Left lung (tissue), 10 donors: Measurements from ENCODE around the gene SLC25A18. TPM values are rescaled to one million over a fixed set of nuclear protein-coding genes. Genes with fewer than 3 reads are reported as not detected.
A peak's percentile ranks its signal among the peaks of the same experiment; 100 is the strongest.
"Not testable (repeated sequence)": the region's sequence is repeated elsewhere in the genome, so short reads cannot be mapped to it uniquely, and the experiment has no call there.

Experiments used
- ATAC-seq: fragments of 200-7000 bp; cut with Tn5 transposase; one replicate; pipeline ENCODE4 v1.9.1; 2020; ENCODE audit warnings: moderate library complexity
- DNase-seq, 4 donors: peaks; one replicate each; pipeline ENCODE4 v3.0.0-alpha.2; 2013 to 2020
- H3K27ac ChIP-seq, 2 donors: fragments of 200-600 bp; sonication (generic) in 1 of 2; one replicate each; pipeline versions ENCODE4 v1.5.0 to v1.8.0; 2020 to 2021
- H3K27me3 ChIP-seq, 2 donors: fragments of 200-600 bp; sonication (generic) in 1 of 2; one replicate each; pipeline versions ENCODE4 v1.5.0 to v1.8.0; 2020 to 2021
- H3K36me3 ChIP-seq, 2 donors: fragments of 200-600 bp; sonication (generic) in 1 of 2; one replicate each; pipeline versions ENCODE4 v1.5.0 to v1.8.0; 2020 to 2021
- H3K4me1 ChIP-seq, 2 donors: fragments of 200-600 bp; one replicate each; pipeline ENCODE4 v1.8.0; 2021
- H3K4me3 ChIP-seq, 2 donors: fragments of 200-600 bp; sonication (generic) in 1 of 2; one replicate each; pipeline versions ENCODE4 v1.5.0 to v1.8.0; 2020 to 2021; ENCODE audit warnings: mild to moderate bottlenecking in 1 of 2
- H3K9me3 ChIP-seq, 2 donors: fragments of 200-600 bp; sonication (generic) in 1 of 2; one replicate each; pipeline versions ENCODE4 v1.5.0 to v1.8.0; 2020 to 2021
- intact Hi-C, 2 donors: fragments of 100-400 bp; cut with DNase I; formaldehyde crosslinking; loops; one replicate each; pipeline versions ENCODE4 v1.11.2 to v1.14.2; 2022
- polyA plus RNA-seq, 6 donors: library from polyadenylated mRNA; unstranded; fragments of 120-200 nt; gene quantifications; one replicate each; pipeline ENCODE4 v1.2.1, GENCODE V29; 2013; ENCODE audit not compliant: insufficient read length in 6 of 6
- total RNA-seq, 2 donors: library from RNA; stranded (reverse); fragmentation: NEBNext Ultra II Directional; extraction: Animal tissue kit (Norgen Biotek cat#: 25700); gene quantifications; one replicate each; pipeline ENCODE4 v1.2.1, GENCODE V29; 2021
- TF ChIP-seq, protein P1 (sequence below), 2 donors: fragments of 200-600 bp; sonication (generic) in 1 of 2; IDR thresholded peaks; one replicate each; pipeline versions ENCODE4 v1.5.0 to v1.8.0; 2021; ENCODE audit warnings: antibody characterized with exemption in 2 of 2
- donor health status: DM: no; HTN: yes; CAD: no.
- donor health status: DM: no; HTN: no; CAD: no.

SLC25A18 gene
- total and polyA plus RNA-seq, 8 donors: 0.26 to 0.56 (median 0.40) TPM

DNA sequence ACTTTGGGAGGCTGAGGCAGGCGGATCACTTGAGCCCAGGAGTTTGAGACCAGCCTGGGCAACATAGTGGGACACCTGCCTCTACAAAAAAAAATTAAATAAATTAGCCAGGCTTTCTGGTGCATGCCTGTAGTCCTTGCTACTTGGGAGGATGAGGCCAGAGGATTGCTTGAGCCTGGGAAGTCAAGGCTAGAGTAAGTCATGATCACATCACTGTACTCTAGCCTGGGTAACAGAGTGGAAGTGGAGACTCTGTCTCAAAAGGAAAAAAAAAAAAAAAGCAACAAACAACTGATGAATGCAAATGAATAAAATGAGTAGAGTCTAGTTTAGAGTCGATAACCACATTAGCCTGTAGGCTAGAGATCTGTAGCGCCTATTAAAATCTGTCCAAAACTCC is 71.4 kb downstream of the SLC25A18 start:
- no peaks in the 10 kb centered on the region for H3K9me3 ChIP-seq
- no peaks in the 10 kb centered on the region for H3K27me3 ChIP-seq
- no peaks in the 10 kb centered on the region for H3K36me3 ChIP-seq
- intact Hi-C loops: no loop called here
- ATAC-seq: no peak
- no peak for DNase-seq
- peaks cover 0 to 24% of the 10 kb centered on the region in 2 donors for H3K4me1 ChIP-seq
- TF ChIP-seq, protein P1, sequence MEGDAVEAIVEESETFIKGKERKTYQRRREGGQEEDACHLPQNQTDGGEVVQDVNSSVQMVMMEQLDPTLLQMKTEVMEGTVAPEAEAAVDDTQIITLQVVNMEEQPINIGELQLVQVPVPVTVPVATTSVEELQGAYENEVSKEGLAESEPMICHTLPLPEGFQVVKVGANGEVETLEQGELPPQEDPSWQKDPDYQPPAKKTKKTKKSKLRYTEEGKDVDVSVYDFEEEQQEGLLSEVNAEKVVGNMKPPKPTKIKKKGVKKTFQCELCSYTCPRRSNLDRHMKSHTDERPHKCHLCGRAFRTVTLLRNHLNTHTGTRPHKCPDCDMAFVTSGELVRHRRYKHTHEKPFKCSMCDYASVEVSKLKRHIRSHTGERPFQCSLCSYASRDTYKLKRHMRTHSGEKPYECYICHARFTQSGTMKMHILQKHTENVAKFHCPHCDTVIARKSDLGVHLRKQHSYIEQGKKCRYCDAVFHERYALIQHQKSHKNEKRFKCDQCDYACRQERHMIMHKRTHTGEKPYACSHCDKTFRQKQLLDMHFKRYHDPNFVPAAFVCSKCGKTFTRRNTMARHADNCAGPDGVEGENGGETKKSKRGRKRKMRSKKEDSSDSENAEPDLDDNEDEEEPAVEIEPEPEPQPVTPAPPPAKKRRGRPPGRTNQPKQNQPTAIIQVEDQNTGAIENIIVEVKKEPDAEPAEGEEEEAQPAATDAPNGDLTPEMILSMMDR (IDR thresholded peaks at IDR 0.05): no peak
- no peak overlapping the region for H3K27ac ChIP-seq
- no peak overlapping the region for H3K4me3 ChIP-seq

DNA sequence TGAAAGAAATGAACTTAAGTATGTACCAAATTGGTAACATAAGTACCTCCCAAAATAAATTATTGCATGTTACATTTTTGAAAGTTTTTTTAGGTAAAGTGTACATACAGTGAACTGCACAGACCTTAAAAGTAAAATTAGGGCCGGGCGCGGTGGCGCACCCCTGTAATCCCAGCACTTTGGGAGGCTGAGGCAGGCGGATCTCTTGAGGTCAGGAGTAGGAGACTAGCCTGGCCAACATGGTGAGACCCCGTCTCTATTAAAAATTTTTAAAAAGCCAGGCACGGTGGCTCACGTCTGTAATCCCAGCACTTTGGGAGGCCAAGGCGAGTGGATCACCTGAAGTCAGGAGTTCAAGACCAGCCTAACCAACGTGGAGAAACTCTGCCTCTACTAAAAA is 73.6 kb downstream of the SLC25A18 start:
- peaks cover 4 to 39% of the 10 kb centered on the region in 2 donors for H3K4me1 ChIP-seq
- H3K9me3 ChIP-seq, H3K27ac ChIP-seq, DNase-seq, H3K4me3 ChIP-seq, ATAC-seq, intact Hi-C loops, H3K27me3 ChIP-seq, H3K36me3 ChIP-seq: not testable (repeated sequence)

DNA sequence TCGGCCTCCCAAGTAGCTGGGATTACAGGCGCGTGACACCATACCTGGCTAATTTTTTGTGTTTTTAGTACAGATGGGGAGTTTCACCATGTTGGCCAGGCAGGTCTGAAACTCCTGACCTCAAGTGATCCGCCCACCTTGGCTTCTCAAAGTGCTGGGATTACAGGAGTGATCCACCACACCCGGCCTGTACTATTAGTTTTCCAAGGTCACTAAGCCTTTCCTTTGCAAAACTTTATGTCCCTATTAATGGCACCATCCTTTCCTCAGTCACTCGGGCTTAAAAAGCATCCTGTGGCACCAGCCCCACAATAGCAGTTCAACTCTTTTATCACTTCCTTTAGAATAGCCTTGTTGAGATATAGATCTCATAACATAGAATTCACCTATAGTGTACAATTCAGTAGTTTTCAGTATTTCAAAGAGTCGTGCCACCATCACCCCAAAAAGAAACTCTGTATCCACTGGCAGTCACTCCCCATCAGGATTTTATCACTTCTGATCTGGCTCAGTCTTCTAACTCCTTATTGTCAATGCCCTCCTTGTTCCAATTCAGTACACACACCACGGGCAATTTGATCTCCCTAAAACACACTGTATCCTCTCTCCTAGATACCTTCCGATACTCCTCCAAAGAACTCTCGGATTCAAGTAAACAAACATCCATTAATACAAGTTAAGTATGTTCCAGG is 74.3 kb downstream of the SLC25A18 start:
- Histone ChIP-seq H3K4me3 (peak overlapping the region; percentile 66 to 82), H3K36me3 (no peaks in the 10 kb centered on the region), H3K27me3 (no peaks in the 10 kb centered on the region), H3K9me3 (no peaks in the 10 kb centered on the region), H3K4me1 (peaks cover 4 to 43% of the 10 kb centered on the region in 2 donors), H3K27ac (peak overlapping the region; percentile 99)
- no peak for DNase-seq
- TF ChIP-seq, protein P1 (IDR thresholded peaks at IDR 0.05): no peak
- no peak for ATAC-seq
- intact Hi-C loops: no loop called here

- Histone ChIP-seq H3K4me1 (peaks cover 4 to 48% of the 10 kb centered on the region in 2 donors), H3K9me3 (no peaks in the 10 kb centered on the region), H3K27me3 (no peaks in the 10 kb centered on the region), H3K4me3 (peak overlapping the region; percentile 66 to 82), H3K27ac (peak overlapping the region; percentile 99), H3K36me3 (no peaks in the 10 kb centered on the region)
- DNase-seq (no peak), ATAC-seq (peak; percentile 63)
- intact Hi-C loops: no loop called here
- TF ChIP-seq, protein P1 (IDR thresholded peaks at IDR 0.05): no peak
Observed at GRCh38 chr22:17638182-17638431, 74.8 kb downstream of the SLC25A18 start.

- intact Hi-C loops: no loop called here
- H3K36me3 ChIP-seq: no peaks in the 10 kb centered on the region
- no peaks in the 10 kb centered on the region for H3K9me3 ChIP-seq
- DNase-seq (peak; percentile 89 to 98 (median 95)), ATAC-seq (peak; percentile 98)
- TF ChIP-seq, protein P1 (IDR thresholded peaks at IDR 0.05): no peak
- H3K27me3 ChIP-seq: no peaks in the 10 kb centered on the region
- peaks cover 4 to 50% of the 10 kb centered on the region in 2 donors for H3K4me1 ChIP-seq
- peak within 1 kb of the TSS; percentile 99 for H3K27ac ChIP-seq
- peak within 1 kb of the TSS; percentile 66 to 82 for H3K4me3 ChIP-seq
Observed at GRCh38 chr22:17638432-17639246, 75.3 kb downstream of the SLC25A18 start, which contains the start of gene BCL2L13. TSS of gene BCL2L13 (plus strand) at chr22:17638757. CDS start at chr22:17655712, 16,955 bp downstream.
